ENCODE measurements around the gene FAM20A.
"Not testable (repeated sequence)": the region's sequence is repeated elsewhere in the genome, so short reads cannot be mapped to it uniquely, and the experiment has no call there.

The FAM20A gene

GRCh38 chr17:68591583-68591982 is 9.6 kb downstream of the FAM20A start:
- no peak overlapping the region for H3K27ac ChIP-seq (ENCODE audit: low read depth, low read length)

DNA sequence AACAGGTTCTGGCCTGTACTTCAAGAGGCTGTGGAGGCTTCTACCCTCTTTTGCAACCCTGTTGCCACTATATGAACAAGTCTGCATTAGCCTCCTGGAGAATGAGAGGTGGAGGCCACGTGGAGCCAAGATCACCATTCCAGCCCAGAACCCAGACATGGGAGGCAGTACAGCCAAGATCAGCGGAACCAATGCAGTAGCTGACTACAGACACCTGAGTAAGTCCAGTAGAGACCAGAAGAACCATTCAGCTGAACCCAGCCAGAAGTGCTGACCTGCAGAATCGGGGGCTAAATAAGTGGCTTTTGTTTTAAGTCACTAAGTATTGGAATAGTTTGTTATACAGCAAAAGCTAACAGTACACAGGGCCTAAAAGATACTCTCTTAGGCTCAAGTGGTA is 12.1 kb downstream of the FAM20A start:
- Histone ChIP-seq H3K36me3 (ENCODE audit: control insufficient read depth in 1 of 2, insufficient read depth in 2 of 2, low read length in 2 of 2) (no peaks in the 10 kb centered on the region), H3K27me3 (ENCODE audit: control insufficient read depth in 1 of 2, insufficient read depth in 2 of 2, low read length in 2 of 2) (no peaks in the 10 kb centered on the region), H3K9me3 (ENCODE audit: control insufficient read depth in 1 of 2, low read length in 2 of 2) (no peaks in the 10 kb centered on the region), H3K4me3 (ENCODE audit: low read depth in 1 of 2, low read length in 2 of 2) (no peak overlapping the region), H3K9ac (ENCODE audit: low read depth in 1 of 2, low read length in 2 of 2) (no peak overlapping the region), H3K27ac (ENCODE audit: low read depth, low read length) (no peak overlapping the region), H3K4me1 (ENCODE audit: control insufficient read depth in 1 of 2, insufficient read depth in 2 of 2, low read length in 2 of 2) (no peaks in the 10 kb centered on the region)

More at GRCh38 chr17:68591583-68591982, 9.6 kb downstream of the FAM20A start:
- Histone ChIP-seq H3K27me3 (ENCODE audit: control insufficient read depth in 1 of 2, insufficient read depth in 2 of 2, low read length in 2 of 2) (peaks cover 4 to 7% of the 10 kb centered on the region in 2 donors), H3K4me1 (ENCODE audit: control insufficient read depth in 1 of 2, insufficient read depth in 2 of 2, low read length in 2 of 2) (no peaks in the 10 kb centered on the region), H3K36me3 (ENCODE audit: control insufficient read depth in 1 of 2, insufficient read depth in 2 of 2, low read length in 2 of 2) (no peaks in the 10 kb centered on the region), H3K4me3 (ENCODE audit: low read depth in 1 of 2, low read length in 2 of 2) (no peak overlapping the region), H3K9me3 (ENCODE audit: control insufficient read depth in 1 of 2, low read length in 2 of 2) (no peaks in the 10 kb centered on the region), H3K9ac (ENCODE audit: low read depth in 1 of 2, low read length in 2 of 2) (no peak overlapping the region)

GRCh38 chr17:68588362-68588761 is 12.8 kb downstream of the FAM20A start:
- Histone ChIP-seq H3K4me1 (ENCODE audit: control insufficient read depth in 1 of 2, insufficient read depth in 2 of 2, low read length in 2 of 2) (no peaks in the 10 kb centered on the region), H3K27me3 (ENCODE audit: control insufficient read depth in 1 of 2, insufficient read depth in 2 of 2, low read length in 2 of 2) (no peaks in the 10 kb centered on the region), H3K4me3 (ENCODE audit: low read depth in 1 of 2, low read length in 2 of 2) (no peak overlapping the region), H3K9ac (ENCODE audit: low read depth in 1 of 2, low read length in 2 of 2) (no peak overlapping the region), H3K36me3 (ENCODE audit: control insufficient read depth in 1 of 2, insufficient read depth in 2 of 2, low read length in 2 of 2) (no peaks in the 10 kb centered on the region), H3K9me3 (ENCODE audit: control insufficient read depth in 1 of 2, low read length in 2 of 2) (no peaks in the 10 kb centered on the region), H3K27ac (ENCODE audit: low read depth, low read length) (no peak overlapping the region)

GRCh38 chr17:68587847-68588246 is 13.3 kb downstream of the FAM20A start:
- Histone ChIP-seq H3K4me1 (ENCODE audit: control insufficient read depth in 1 of 2, insufficient read depth in 2 of 2, low read length in 2 of 2) (no peaks in the 10 kb centered on the region), H3K9ac (ENCODE audit: low read depth in 1 of 2, low read length in 2 of 2) (no peak overlapping the region), H3K4me3 (ENCODE audit: low read depth in 1 of 2, low read length in 2 of 2) (no peak overlapping the region), H3K9me3 (ENCODE audit: control insufficient read depth in 1 of 2, low read length in 2 of 2) (no peaks in the 10 kb centered on the region), H3K27me3 (ENCODE audit: control insufficient read depth in 1 of 2, insufficient read depth in 2 of 2, low read length in 2 of 2) (no peaks in the 10 kb centered on the region), H3K27ac (ENCODE audit: low read depth, low read length) (no peak overlapping the region), H3K36me3 (ENCODE audit: control insufficient read depth in 1 of 2, insufficient read depth in 2 of 2, low read length in 2 of 2) (no peaks in the 10 kb centered on the region)

DNA sequence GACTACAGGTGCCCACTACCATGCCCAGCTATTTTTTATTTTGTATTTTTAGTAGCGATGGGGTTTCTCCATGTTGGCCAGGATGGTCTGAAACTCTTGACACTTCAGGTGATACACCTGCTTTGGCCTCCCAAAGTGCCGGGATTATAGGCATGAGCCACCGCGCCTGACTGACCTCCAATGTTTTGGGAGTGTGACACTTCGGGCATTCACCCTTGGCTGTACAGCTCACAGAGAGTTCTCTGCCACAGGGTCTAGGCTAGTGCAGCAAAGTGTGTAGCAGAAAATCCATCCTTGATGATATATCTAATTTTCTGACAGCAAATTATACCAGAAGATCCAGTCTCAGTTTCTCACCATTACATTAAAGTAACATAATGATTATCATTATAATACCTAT is 14.1 kb downstream of the FAM20A start:
- H3K27ac ChIP-seq (ENCODE audit: low read depth, low read length) = no peak overlapping the region
- H3K4me3 ChIP-seq (ENCODE audit: low read depth in 1 of 2, low read length in 2 of 2) = no peak overlapping the region
- no peaks in the 10 kb centered on the region for H3K27me3 ChIP-seq (ENCODE audit: control insufficient read depth in 1 of 2, insufficient read depth in 2 of 2, low read length in 2 of 2)
- H3K36me3 ChIP-seq (ENCODE audit: control insufficient read depth in 1 of 2, insufficient read depth in 2 of 2, low read length in 2 of 2) = no peaks in the 10 kb centered on the region
- H3K9ac ChIP-seq (ENCODE audit: low read depth in 1 of 2, low read length in 2 of 2) = no peak overlapping the region
- H3K9me3 ChIP-seq (ENCODE audit: control insufficient read depth in 1 of 2, low read length in 2 of 2) = no peaks in the 10 kb centered on the region
- H3K4me1 ChIP-seq (ENCODE audit: control insufficient read depth in 1 of 2, insufficient read depth in 2 of 2, low read length in 2 of 2) = no peaks in the 10 kb centered on the region

GRCh38 chr17:68585643-68586042 is 15.5 kb downstream of the FAM20A start:
- Histone ChIP-seq H3K9ac (ENCODE audit: low read depth in 1 of 2, low read length in 2 of 2) (no peak overlapping the region), H3K36me3 (ENCODE audit: control insufficient read depth in 1 of 2, insufficient read depth in 2 of 2, low read length in 2 of 2) (no peaks in the 10 kb centered on the region), H3K27me3 (ENCODE audit: control insufficient read depth in 1 of 2, insufficient read depth in 2 of 2, low read length in 2 of 2) (no peaks in the 10 kb centered on the region), H3K9me3 (ENCODE audit: control insufficient read depth in 1 of 2, low read length in 2 of 2) (no peaks in the 10 kb centered on the region), H3K4me1 (ENCODE audit: control insufficient read depth in 1 of 2, insufficient read depth in 2 of 2, low read length in 2 of 2) (no peaks in the 10 kb centered on the region), H3K27ac (ENCODE audit: low read depth, low read length) (no peak overlapping the region), H3K4me3 (ENCODE audit: low read depth in 1 of 2, low read length in 2 of 2) (no peak overlapping the region)

DNA sequence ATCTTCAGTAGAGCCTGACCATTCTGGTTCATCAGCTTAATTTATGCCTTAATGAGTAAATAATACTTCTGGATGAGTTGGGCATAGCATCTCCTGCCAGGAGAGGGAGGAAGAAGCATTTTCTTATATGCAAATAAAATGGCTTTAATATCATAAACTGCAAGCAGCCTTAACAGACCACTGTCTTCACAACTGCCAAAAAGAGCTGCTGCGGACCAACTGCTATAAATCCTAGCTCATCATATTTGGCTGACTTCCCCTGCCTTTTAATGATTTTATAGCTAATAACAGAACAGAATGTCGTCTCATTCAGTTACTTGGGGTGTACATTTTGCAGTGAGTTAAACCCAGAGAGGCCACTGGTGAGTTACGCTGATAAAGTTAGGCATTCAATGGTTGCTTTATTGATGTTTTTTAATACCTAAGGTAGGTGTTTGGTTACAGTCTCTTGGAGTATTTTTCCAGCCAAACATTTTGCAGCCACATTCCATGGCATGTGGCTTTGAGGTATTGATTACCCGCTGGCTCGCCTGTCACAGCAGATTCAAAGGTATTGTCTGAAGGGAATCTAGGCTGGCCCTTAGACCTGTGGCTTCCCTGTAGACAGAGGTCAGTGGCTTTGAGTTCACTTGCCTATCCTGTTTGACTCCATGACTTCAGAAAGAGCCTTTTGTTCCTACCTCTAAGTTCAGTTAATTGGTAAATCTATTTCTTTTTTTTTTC is 16.4 kb downstream of the FAM20A start:
- Histone ChIP-seq H3K27ac (ENCODE audit: low read depth, low read length) (no peak overlapping the region), H3K4me1 (ENCODE audit: control insufficient read depth in 1 of 2, insufficient read depth in 2 of 2, low read length in 2 of 2) (no peaks in the 10 kb centered on the region)

DNA sequence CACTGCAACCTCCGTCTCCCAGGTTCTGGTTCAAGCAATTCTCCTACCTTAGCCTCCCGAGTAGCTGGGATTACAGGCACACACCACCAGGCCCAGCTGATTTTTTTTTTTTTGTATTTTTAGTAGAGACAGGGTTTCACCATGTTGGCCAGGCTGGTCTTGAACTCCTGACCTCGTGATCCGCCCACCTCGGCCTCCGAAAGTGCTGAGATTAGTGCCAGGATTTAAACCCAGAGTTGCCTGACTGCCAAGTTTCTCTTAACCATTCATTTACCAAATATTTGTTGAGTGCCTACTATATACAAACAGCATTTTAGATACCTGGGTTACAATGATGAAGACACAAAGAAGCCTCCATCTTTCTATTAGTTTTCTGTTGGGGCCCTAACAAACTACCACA is 18.3 kb downstream of the FAM20A start:
- not testable (repeated sequence) for H3K9me3 ChIP-seq (ENCODE audit: control insufficient read depth in 1 of 2, low read length in 2 of 2); H3K27ac ChIP-seq (ENCODE audit: low read depth, low read length); H3K27me3 ChIP-seq (ENCODE audit: control insufficient read depth in 1 of 2, insufficient read depth in 2 of 2, low read length in 2 of 2); H3K4me3 ChIP-seq (ENCODE audit: low read depth in 1 of 2, low read length in 2 of 2); H3K4me1 ChIP-seq (ENCODE audit: control insufficient read depth in 1 of 2, insufficient read depth in 2 of 2, low read length in 2 of 2); H3K9ac ChIP-seq (ENCODE audit: low read depth in 1 of 2, low read length in 2 of 2); H3K36me3 ChIP-seq (ENCODE audit: control insufficient read depth in 1 of 2, insufficient read depth in 2 of 2, low read length in 2 of 2)

More for the DNA sequence above, 16.4 kb downstream of the FAM20A start:
- Histone ChIP-seq H3K9me3 (ENCODE audit: control insufficient read depth in 1 of 2, low read length in 2 of 2) (no peaks in the 10 kb centered on the region), H3K36me3 (ENCODE audit: control insufficient read depth in 1 of 2, insufficient read depth in 2 of 2, low read length in 2 of 2) (no peaks in the 10 kb centered on the region), H3K9ac (ENCODE audit: low read depth in 1 of 2, low read length in 2 of 2) (no peak overlapping the region), H3K4me3 (ENCODE audit: low read depth in 1 of 2, low read length in 2 of 2) (no peak overlapping the region), H3K27me3 (ENCODE audit: control insufficient read depth in 1 of 2, insufficient read depth in 2 of 2, low read length in 2 of 2) (no peaks in the 10 kb centered on the region)

GRCh38 chr17:68581863-68582645 is 19.1 kb downstream of the FAM20A start:
- Histone ChIP-seq H3K9ac (ENCODE audit: low read depth in 1 of 2, low read length in 2 of 2) (no peak overlapping the region), H3K4me3 (ENCODE audit: low read depth in 1 of 2, low read length in 2 of 2) (no peak overlapping the region), H3K9me3 (ENCODE audit: control insufficient read depth in 1 of 2, low read length in 2 of 2) (peaks cover 0 to 2% of the 10 kb centered on the region in 2 donors), H3K27ac (ENCODE audit: low read depth, low read length) (no peak overlapping the region), H3K36me3 (ENCODE audit: control insufficient read depth in 1 of 2, insufficient read depth in 2 of 2, low read length in 2 of 2) (no peaks in the 10 kb centered on the region), H3K27me3 (ENCODE audit: control insufficient read depth in 1 of 2, insufficient read depth in 2 of 2, low read length in 2 of 2) (no peaks in the 10 kb centered on the region), H3K4me1 (ENCODE audit: control insufficient read depth in 1 of 2, insufficient read depth in 2 of 2, low read length in 2 of 2) (no peaks in the 10 kb centered on the region)

DNA sequence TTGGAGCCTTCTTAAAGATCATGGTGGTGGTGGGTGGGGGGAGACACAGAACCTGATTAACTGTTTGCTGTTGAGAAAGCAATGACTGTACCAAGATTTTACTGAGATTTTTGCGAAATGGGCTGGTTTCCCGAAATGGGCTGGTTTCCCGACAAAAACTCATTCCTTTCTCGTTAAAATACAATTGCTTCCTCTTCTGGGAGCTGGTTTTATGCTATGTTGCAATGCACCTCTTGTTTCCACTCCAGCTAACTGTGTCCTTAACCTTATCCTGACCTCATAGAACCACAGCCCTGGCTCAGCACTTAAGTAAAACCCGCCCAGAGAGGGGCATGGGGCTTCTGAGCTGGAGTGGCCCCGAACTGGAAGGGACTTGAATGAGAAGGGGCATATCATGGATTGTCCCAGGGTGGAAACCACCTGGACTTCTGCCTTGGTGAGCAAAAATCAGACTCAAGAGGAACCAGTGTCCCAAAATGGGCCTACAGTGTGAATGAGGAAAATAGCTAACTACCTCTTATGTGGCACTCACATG is 20.9 kb downstream of the FAM20A start:
- no peak overlapping the region for H3K27ac ChIP-seq (ENCODE audit: low read depth, low read length)

More for the DNA sequence above, 20.9 kb downstream of the FAM20A start:
- no peak overlapping the region for H3K4me3 ChIP-seq (ENCODE audit: low read depth in 1 of 2, low read length in 2 of 2)
- no peak overlapping the region for H3K9ac ChIP-seq (ENCODE audit: low read depth in 1 of 2, low read length in 2 of 2)
- H3K36me3 ChIP-seq (ENCODE audit: control insufficient read depth in 1 of 2, insufficient read depth in 2 of 2, low read length in 2 of 2) = no peaks in the 10 kb centered on the region
- peaks cover 0 to 2% of the 10 kb centered on the region in 2 donors for H3K9me3 ChIP-seq (ENCODE audit: control insufficient read depth in 1 of 2, low read length in 2 of 2)
- peaks cover 0 to 7% of the 10 kb centered on the region in 2 donors for H3K4me1 ChIP-seq (ENCODE audit: control insufficient read depth in 1 of 2, insufficient read depth in 2 of 2, low read length in 2 of 2)
- H3K27me3 ChIP-seq (ENCODE audit: control insufficient read depth in 1 of 2, insufficient read depth in 2 of 2, low read length in 2 of 2) = no peaks in the 10 kb centered on the region
